Measurements from ENCODE around the gene GALNT9. TPM values are rescaled to one million over a fixed set of nuclear protein-coding genes. Genes with fewer than 3 reads are reported as not detected.

The GALNT9 gene
- total and polyA plus RNA-seq, 3 experiments from 2014 or later: 0.18 TPM; not detected in 2

DNA sequence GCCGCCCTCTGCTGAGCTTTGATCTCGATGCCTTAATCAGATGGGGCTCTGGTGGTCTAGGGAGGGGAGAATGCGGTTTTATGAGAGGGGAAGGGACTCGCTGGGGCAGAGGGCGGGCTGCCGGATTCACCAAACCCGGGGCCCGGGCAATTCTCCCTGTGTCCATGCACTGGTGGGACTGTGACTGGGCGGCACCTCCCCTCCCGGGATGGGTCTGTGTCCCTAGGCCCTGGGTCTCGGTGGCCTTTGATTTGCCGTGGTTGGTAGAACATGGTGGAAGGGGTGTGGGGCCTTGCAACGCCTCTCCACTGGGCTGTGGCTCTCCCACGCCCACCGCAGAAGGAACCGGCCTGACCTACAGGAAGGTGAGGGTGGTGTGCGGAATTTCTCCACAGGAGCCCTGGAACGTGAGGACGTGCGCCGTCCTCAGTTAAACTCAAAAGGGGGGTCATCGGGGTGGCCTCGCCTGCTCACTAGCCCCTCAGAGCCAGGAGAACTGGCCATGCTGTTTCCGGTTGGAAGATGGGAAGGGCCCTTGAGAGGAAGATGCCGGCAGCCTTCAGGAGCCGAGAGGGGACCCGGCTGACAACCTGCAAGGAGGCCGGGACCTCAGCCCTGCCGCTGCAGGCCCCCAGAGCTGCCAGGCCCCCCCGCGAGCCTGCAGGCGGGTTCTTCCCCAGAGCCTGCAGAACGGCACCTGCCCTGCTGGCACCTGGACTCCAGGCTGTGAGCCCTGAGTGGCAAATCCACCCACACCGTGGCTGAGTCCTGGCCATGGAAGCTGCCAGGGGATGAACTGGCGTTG is 141.5 kb downstream of the GALNT9 start:
- Histone ChIP-seq H3K36me3 (ENCODE audit: insufficient read depth, low read length) (no peaks in the 10 kb centered on the region), H3K27ac (ENCODE audit: low read depth, low read length) (no peak overlapping the region), H3K9me3 (ENCODE audit: low read length) (no peaks in the 10 kb centered on the region), H3K4me3 (ENCODE audit: low read length) (no peak overlapping the region), H3K27me3 (ENCODE audit: insufficient read depth, low read length, poor library complexity, severe bottlenecking) (no peaks in the 10 kb centered on the region), H3K4me1 (ENCODE audit: insufficient read depth, low read length) (peaks cover 35% of the 10 kb centered on the region)
- ChIA-PET CTCF (interaction anchor here (1.5 to 2.1 kb wide), 3 partner anchors 8 to 25 kb away, joined by 3 to 7 read pairs (median 5); no protein-coding TSS in a partner anchor), POLR2A (no interaction called here)
- no peak for DNase-seq
- Mint-ChIP-seq H3K9me3 (peaks cover 0 to 10% (median 6%) of the 10 kb centered on the region in 5 donors), H3K36me3 (peaks cover 2 to 5% (median 3%) of the 10 kb centered on the region in 3 donors), H3K27me3 (peaks cover 0 to 4% of the 10 kb centered on the region in 2 donors), H3K4me1 (peaks cover 36 to 65% (median 44%) of the 10 kb centered on the region in 3 donors), H3K4me3 (peak overlapping the region; percentile 57 to 93 (median 69)), H3K27ac (peak overlapping the region in 7 of 8 donors; percentile 25 to 81 (median 72))

DNA sequence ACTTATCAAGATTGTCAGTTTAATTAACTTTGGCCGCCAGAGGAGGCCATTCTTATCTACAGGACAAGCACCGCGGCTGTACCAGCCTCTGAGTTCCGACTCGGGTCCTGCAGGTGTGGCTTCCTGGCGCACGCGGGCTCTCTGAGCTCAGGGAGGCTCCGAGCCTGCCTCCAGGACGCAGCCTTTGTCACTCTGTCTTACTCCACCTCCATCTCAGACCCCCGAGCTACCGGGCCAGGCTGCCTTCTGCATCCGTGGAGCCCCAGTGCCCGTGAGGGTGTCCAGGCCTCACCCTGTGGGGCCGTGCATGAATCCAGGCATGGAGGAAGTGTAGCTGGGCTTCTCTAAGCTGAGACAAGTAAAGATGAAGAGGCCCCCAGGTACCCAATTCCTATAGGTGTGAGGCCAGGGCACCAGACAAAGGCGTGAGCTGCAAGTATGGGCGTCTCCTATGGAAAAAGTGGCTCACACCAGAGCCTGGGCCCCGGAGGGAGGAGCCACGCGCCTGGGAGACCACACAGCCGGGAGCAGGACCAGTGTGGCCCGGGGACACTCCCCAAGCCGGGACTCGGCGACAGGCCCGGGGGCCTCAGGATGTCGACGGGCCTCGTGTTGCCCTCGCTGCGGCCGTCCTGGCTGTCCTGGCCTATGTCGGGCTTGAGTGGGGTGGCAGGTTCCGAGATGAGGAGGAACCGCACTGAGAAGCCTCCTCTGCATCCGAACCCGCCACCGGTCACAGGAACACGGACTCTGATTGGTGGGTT is 142.3 kb downstream of the GALNT9 start:
- DNase-seq: no peak
- Histone ChIP-seq H3K9me3 (ENCODE audit: low read length) (no peaks in the 10 kb centered on the region), H3K36me3 (ENCODE audit: insufficient read depth, low read length) (no peaks in the 10 kb centered on the region), H3K27me3 (ENCODE audit: insufficient read depth, low read length, poor library complexity, severe bottlenecking) (no peaks in the 10 kb centered on the region), H3K4me3 (ENCODE audit: low read length) (peak overlapping the region; percentile 61), H3K27ac (ENCODE audit: low read depth, low read length) (no peak overlapping the region), H3K4me1 (ENCODE audit: insufficient read depth, low read length) (peaks cover 35% of the 10 kb centered on the region)
- Mint-ChIP-seq H3K4me1 (peaks cover 36 to 65% (median 44%) of the 10 kb centered on the region in 3 donors), H3K9me3 (peaks cover 0 to 10% (median 9%) of the 10 kb centered on the region in 5 donors), H3K27ac (peak overlapping the region in 7 of 8 donors; percentile 82 to 98 (median 88)), H3K36me3 (peaks cover 2 to 5% (median 3%) of the 10 kb centered on the region in 3 donors), H3K27me3 (peaks cover 0 to 4% of the 10 kb centered on the region in 2 donors), H3K4me3 (peak overlapping the region; percentile 65 to 91 (median 80))
- ChIA-PET CTCF (interaction anchor here (2.6 kb wide), 1 partner anchor 33 kb away, joined by 6 read pairs; no protein-coding TSS in a partner anchor), POLR2A (interaction anchor here (1.0 kb wide), 1 partner anchor 476 kb away, joined by 3 read pairs; the partner anchor contains the start of gene SFSWAP)

GRCh38 chr12:132186208-132186856 is 143.1 kb downstream of the GALNT9 start:
- peak overlapping the region; percentile 47 for H3K27ac ChIP-seq (ENCODE audit: low read depth, low read length)
- DNase-seq: no peak
- H3K9me3 Mint-ChIP-seq: peaks cover 0 to 11% (median 9%) of the 10 kb centered on the region in 5 donors
- H3K4me1 ChIP-seq (ENCODE audit: insufficient read depth, low read length): peaks cover 35% of the 10 kb centered on the region
- CTCF ChIA-PET: interaction anchor here (1.3 to 2.6 kb wide), 4 partner anchors 18 to 33 kb away, joined by 3 to 6 read pairs (median 4); no protein-coding TSS in a partner anchor
- H3K36me3 ChIP-seq (ENCODE audit: insufficient read depth, low read length): no peaks in the 10 kb centered on the region
- H3K4me3 Mint-ChIP-seq: peak overlapping the region; percentile 65 to 91 (median 80)
- no peaks in the 10 kb centered on the region for H3K9me3 ChIP-seq (ENCODE audit: low read length)
- peak overlapping the region; percentile 82 to 98 (median 89) for H3K27ac Mint-ChIP-seq
- no peaks in the 10 kb centered on the region for H3K27me3 ChIP-seq (ENCODE audit: insufficient read depth, low read length, poor library complexity, severe bottlenecking)
- POLR2A ChIA-PET: interaction anchor here (0.7 to 1.0 kb wide), 2 partner anchors 24 to 475 kb away, joined by 3 to 4 read pairs; partner anchors contain the start of gene SFSWAP
- H3K4me3 ChIP-seq (ENCODE audit: low read length): peak overlapping the region; percentile 61
- H3K36me3 Mint-ChIP-seq: peaks cover 2 to 5% (median 3%) of the 10 kb centered on the region in 3 donors
- peaks cover 0 to 4% of the 10 kb centered on the region in 2 donors for H3K27me3 Mint-ChIP-seq
- peaks cover 36 to 61% (median 44%) of the 10 kb centered on the region in 3 donors for H3K4me1 Mint-ChIP-seq

DNA sequence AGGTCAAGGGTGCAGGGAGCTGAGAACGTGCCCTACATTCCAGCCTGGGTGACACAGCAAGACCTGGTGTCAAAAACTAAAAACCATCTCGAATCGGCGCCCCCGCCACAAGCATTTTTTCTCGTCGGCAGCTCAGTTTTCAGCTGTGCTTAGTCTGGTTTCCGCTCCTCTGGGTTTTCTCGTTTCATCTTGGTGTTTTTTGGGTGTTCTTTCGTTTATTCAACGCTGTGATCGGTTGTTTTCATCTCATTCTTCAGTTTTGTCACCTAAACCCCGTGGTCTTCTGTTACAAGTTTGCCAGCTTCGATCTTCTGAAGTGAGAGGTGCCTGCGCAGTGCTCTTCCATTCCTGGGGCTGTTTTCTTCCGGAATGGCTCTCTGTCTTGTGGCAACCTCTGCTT is 143.7 kb downstream of the GALNT9 start:
- peaks cover 2 to 5% (median 3%) of the 10 kb centered on the region in 3 donors for H3K36me3 Mint-ChIP-seq
- peak in 3 of 5 donors; percentile 59 to 86 (median 74) for DNase-seq
- ChIA-PET CTCF (interaction anchor here (1.3 to 2.6 kb wide), 4 partner anchors 18 to 34 kb away, joined by 3 to 6 read pairs (median 4); no protein-coding TSS in a partner anchor), POLR2A (interaction anchor here (0.7 to 0.8 kb wide), 2 partner anchors 23 to 34 kb away, joined by 3 to 4 read pairs; no protein-coding TSS in a partner anchor)
- Histone ChIP-seq H3K4me3 (ENCODE audit: low read length) (peak overlapping the region; percentile 61), H3K27me3 (ENCODE audit: insufficient read depth, low read length, poor library complexity, severe bottlenecking) (no peaks in the 10 kb centered on the region), H3K36me3 (ENCODE audit: insufficient read depth, low read length) (no peaks in the 10 kb centered on the region), H3K4me1 (ENCODE audit: insufficient read depth, low read length) (peaks cover 33% of the 10 kb centered on the region), H3K27ac (ENCODE audit: low read depth, low read length) (peak overlapping the region; percentile 47), H3K9me3 (ENCODE audit: low read length) (no peaks in the 10 kb centered on the region)
- H3K27me3 Mint-ChIP-seq: peaks cover 0 to 4% of the 10 kb centered on the region in 2 donors
- peaks cover 36 to 54% (median 42%) of the 10 kb centered on the region in 3 donors for H3K4me1 Mint-ChIP-seq
- peaks cover 0 to 11% (median 9%) of the 10 kb centered on the region in 5 donors for H3K9me3 Mint-ChIP-seq
- peak overlapping the region; percentile 65 to 91 (median 80) for H3K4me3 Mint-ChIP-seq
- H3K27ac Mint-ChIP-seq: peak overlapping the region; percentile 82 to 98 (median 89)

GRCh38 chr12:132182711-132183365 is 146.6 kb downstream of the GALNT9 start:
- peaks cover 0 to 12% of the 10 kb centered on the region in 2 donors for H3K27me3 Mint-ChIP-seq
- ChIA-PET CTCF (no interaction called here), POLR2A (no interaction called here)
- H3K4me3 Mint-ChIP-seq: no peak overlapping the region
- H3K4me1 Mint-ChIP-seq: peaks cover 31 to 44% (median 31%) of the 10 kb centered on the region in 3 donors
- H3K9me3 Mint-ChIP-seq: peaks cover 0 to 11% (median 9%) of the 10 kb centered on the region in 5 donors
- H3K27ac Mint-ChIP-seq: peak overlapping the region in 3 of 8 donors; percentile 23 to 55 (median 47)
- DNase-seq: no peak
- H3K27me3 ChIP-seq (ENCODE audit: insufficient read depth, low read length, poor library complexity, severe bottlenecking): peaks cover 5% of the 10 kb centered on the region
- no peaks in the 10 kb centered on the region for H3K36me3 ChIP-seq (ENCODE audit: insufficient read depth, low read length)
- H3K36me3 Mint-ChIP-seq: peaks cover 0 to 5% (median 2%) of the 10 kb centered on the region in 3 donors
- H3K9me3 ChIP-seq (ENCODE audit: low read length): no peaks in the 10 kb centered on the region
- no peak overlapping the region for H3K27ac ChIP-seq (ENCODE audit: low read depth, low read length)
- H3K4me3 ChIP-seq (ENCODE audit: low read length): no peak overlapping the region
- H3K4me1 ChIP-seq (ENCODE audit: insufficient read depth, low read length): peaks cover 43% of the 10 kb centered on the region

- H3K27me3 Mint-ChIP-seq: peaks cover 0 to 12% of the 10 kb centered on the region in 2 donors
- H3K4me3 Mint-ChIP-seq: no peak overlapping the region
- peaks cover 5% of the 10 kb centered on the region for H3K27me3 ChIP-seq (ENCODE audit: insufficient read depth, low read length, poor library complexity, severe bottlenecking)
- ChIA-PET POLR2A (no interaction called here), CTCF (no interaction called here)
- H3K9me3 ChIP-seq (ENCODE audit: low read length): no peaks in the 10 kb centered on the region
- peaks cover 28 to 38% (median 31%) of the 10 kb centered on the region in 3 donors for H3K4me1 Mint-ChIP-seq
- H3K36me3 ChIP-seq (ENCODE audit: insufficient read depth, low read length): no peaks in the 10 kb centered on the region
- H3K36me3 Mint-ChIP-seq: peaks cover 0 to 5% (median 2%) of the 10 kb centered on the region in 3 donors
- no peak overlapping the region for H3K27ac ChIP-seq (ENCODE audit: low read depth, low read length)
- peaks cover 0 to 11% (median 9%) of the 10 kb centered on the region in 5 donors for H3K9me3 Mint-ChIP-seq
- H3K27ac Mint-ChIP-seq: peak overlapping the region in 1 of 8 donors; percentile 47
- peaks cover 38% of the 10 kb centered on the region for H3K4me1 ChIP-seq (ENCODE audit: insufficient read depth, low read length)
- no peak overlapping the region for H3K4me3 ChIP-seq (ENCODE audit: low read length)
- no peak for DNase-seq
These were observed 147.1 kb downstream of the GALNT9 start for GRCh38 chr12:132182206-132182710.
